Left renal pelvis (tissue), 4 donors: ENCODE measurements around the gene MAPK8. TPM values are rescaled to one million over a fixed set of nuclear protein-coding genes. Genes with fewer than 3 reads are reported as not detected.

Experiments used
- DNase-seq, 4 donors: peaks; one replicate each; pipeline ENCODE4 v3.0.0-alpha.2; 2013; ENCODE audit warnings: low read depth in 4 of 4, low spot score in 3 of 4
- polyA plus RNA-seq, 4 donors: library from polyadenylated mRNA; unstranded; fragments of 120-200 nt; gene quantifications; one replicate each; pipeline ENCODE4 v1.2.1, GENCODE V29; 2013; ENCODE audit not compliant: insufficient read length in 4 of 4

Gene MAPK8
- polyA plus RNA-seq, 4 donors = 61.3 to 85.0 (median 76.0) TPM

DNA sequence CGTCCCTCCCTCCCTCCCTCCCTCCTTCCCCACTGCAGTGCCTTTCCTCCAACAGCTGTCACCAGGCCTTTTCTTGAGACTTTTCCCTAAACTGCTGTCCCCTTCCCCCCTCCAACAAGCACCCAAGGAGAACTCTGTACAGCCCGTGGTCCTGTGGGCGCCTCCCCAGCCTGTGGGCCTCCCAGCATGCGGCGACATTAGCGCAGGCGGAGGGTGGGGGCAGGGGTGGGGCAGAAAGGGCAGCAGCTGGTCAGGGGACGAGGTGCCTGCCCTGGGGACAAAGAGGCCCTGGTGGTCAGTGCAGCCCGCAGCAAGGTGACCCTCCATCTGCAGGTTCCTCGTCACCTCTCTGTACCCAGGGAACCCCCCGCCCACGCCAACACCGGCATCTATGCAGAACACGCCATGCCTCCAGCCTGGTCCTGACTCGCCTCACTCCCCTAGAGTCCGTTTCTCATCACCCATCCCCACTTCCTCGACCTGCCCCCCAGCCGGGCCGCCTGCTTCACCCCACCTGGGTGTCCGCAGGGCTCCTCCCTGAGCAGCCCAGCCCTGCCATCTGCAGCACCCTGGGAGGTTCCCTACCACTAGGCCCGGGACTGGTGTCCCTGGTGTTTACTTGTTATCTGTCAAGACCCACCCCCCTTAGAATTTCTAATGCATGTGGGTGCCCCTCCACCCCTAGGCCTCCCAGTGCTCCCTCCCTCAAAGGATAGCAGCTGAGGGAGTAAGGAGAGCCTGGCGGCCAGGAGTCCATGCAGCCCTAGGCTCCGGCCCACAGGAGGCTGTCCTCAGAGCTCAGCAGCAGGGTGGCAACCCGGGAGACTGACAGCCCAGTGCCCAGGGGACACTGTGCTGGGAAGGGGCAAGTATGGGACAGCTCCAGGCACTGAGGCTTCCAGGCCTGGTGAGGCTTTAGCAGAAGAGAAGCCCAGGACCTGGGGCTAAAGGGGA is 150.6 kb downstream of the MAPK8 start:
- DNase-seq = no peak

DNA sequence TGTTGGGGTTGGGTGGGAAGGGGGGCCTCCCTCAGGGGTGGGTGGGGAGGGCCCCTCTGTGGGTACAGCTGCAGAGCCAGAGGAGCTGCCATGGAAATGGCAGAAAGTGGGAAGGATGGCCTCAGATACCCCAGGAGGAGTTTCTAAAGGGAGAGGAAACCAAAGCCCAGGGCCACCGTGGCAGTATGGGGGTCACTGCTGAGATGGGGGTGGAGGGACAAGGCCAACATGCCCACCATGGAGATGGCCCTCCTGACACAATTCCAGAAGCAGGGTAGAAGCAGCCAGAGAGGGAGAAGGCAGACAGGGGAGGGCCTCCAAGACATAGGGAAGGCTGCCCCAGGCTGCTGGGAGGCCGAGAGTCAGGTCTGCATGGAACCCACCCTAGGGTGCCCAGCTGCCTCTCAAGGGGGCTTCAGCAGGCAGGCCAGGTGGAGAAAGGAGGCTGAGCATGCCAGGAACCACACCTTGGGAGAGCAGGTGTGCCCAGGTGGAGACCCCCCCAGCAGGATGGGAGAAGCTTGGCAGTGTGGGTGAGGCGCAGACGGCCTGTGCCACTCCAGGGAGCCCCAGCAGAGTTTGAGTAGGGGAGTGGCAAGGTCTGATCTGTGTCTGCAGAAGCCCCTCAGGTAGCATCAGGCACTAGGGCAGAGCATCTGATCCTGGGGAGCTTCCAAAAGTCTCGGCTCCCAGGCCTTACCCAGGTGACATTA is 151.6 kb downstream of the MAPK8 start:
- no peak for DNase-seq

DNA sequence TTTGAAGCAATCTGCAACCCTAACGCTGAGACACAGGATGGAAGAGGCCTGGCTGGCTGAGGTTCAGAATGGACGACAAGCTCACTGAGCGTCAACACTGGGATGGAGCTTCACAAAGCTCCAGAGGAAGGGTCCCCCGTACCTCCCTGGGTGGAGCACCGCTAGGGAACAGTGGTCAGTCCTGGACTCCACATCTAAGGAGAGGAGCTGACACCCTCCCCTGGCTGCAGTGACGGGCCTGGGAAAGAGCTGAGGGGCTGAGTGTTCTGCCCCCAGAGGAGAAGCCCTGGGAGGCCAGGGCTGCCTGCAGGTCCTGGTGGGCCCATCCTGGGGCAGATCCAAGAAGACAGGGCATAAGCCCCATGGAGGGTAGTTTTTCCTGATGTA is 152.2 kb downstream of the MAPK8 start:
- no peak for DNase-seq

DNA sequence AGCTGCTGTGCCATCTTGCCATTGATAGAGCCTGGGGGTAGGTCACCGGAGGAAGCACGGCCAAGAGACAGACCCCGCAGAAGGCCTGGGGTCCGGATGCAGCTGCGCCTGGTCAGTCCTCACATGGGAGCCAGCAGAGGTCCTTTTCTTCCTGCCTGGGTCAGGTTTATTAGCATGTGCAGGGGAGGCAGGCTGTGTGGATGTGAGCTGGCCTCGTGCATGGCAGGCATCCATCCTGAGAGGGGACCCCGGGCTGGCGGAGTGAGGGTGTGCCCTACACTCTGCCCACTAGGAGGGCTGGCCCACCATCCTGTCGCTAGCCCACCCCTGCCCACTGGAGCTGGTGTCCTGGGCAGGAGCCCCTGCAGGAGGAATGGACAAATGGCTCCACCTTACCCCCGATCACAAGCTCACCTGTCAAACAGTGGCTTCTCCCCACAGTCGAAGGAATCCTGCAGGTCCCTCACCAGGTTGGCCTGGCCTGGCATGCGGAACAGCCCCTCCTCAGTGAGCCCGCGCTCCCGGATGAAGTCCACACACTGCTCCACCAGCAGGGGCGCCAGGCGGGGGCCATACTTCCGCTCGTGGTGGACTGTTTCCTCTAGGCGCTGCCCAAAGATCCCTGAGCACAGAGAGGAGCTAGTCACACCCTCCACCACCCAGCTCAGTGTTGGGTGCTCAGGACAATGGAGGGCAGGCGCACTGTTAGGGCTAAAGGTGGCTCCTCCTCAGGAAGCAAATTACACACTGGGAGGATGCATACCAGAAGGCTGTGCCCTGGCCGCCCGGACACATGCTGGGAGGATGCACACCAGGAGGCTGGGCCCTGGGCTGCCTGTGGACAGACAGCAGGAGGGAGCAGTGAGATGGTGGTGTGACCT is 153.0 kb downstream of the MAPK8 start:
- DNase-seq = no peak

DNA sequence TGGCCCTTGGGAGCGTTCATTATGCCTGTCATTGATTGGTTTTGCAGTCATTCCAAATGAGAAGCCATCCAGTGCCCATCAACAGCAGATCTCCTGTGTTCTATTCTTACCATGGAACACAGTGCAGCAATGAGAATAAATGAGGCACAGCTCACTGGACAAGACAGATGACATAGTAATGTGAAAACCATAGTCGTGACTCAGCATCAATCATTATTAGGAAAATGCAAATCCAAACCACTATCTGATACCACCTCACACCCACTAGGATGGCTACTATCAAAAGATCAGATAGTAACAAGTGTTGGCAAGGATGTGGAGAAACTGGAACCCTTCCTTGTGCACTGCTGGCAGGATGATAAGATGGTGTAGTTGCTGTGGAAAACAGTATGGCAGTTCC is 153.7 kb downstream of the MAPK8 start:
- DNase-seq = no peak

DNA sequence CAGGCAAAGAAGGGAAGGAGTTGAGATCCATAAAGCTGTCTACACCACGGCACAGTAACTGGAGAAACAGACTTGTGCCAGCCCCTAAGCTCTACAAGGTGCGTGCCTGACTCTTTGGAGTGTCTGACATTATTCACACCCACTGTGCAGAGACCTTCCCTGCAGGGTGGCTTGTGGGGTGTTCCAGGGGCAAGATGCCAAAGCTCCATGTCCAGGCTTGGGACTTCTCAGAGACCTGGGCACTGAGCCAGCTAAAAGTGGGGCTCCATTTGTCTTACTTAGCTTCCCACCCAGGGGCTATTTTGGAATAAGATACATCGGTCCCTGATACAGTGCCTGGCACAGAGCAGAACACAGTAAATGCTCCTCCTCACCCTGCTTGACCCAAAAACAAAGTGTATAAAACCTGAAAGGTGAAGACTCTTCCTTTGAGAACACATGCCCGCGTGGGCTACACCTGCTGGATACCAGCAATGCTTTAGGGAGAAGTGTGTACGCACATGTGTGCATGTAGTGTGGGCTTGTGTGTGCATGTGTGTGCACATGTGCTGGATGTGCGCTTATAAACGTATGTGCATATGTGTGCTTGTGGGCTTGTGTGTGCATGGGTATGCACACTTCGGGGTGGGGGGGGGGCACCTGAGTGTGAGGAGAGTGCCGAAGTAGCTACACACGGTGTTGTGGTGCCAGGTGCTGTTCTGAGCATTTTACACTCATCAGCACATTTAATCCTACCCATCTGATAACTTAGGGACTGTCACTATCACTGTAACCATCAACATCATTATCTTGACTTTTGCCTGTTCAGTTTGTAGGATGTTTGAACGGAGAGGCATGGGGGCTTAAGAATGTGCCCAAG is 155.4 kb downstream of the MAPK8 start:
- no peak for DNase-seq

DNA sequence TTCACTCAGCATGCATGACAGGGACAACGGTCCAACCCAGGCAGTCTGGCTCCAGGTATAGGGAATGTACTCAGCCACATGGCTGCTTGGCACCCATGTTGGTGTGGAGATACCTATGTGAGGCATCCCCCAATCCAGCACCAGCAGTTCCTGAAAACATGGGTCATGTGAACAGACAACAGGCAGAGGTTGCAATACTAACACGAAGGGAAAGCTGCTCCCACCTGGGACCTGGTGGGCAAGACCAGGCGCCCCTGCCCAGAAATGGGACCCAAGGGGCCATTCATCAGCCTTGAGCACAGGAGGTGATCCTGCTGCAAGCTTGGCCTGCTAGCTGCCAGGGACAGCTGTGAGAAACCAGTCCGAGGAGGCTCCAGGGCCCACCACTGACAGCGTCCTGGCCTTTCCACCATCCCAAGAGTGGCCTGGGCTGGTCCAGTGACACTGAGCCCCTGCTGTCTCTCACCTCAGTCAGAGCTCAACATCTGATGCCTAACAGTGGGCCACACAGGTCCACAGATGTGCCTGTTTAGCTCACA is 156.1 kb downstream of the MAPK8 start:
- no peak for DNase-seq

DNA sequence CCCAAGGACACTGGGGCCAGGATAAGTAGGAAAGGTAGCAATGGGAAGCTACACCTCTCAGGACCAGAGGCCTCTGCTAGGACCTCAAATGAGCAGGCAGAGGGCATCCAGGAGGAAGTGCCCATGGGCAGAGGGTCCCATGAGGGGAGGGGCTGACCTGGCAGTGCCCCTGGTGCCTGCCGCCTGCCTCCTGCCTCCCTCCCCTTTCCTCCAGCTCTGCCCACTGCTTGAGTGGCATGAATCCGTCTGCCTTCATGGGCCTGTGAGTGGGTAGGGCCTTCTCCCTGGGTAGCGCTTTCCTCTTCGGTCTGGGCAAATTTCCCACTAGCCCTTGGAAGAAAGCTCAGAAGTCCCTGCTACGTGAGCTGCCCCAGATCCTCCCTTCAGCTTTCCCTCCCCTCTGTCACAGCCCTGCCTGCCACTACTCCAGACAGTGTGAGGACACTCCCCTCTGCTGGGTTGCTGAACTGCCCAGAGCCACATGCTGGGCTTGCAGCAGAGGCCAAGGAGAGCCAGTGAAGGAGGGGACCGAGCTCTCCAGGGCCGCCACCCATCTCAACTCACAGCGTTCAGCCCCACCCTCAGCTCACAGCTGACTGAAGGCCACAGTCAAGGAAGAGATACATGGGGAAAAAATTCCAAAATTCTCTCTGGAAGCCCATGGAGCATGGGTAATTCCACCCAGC is 157.0 kb downstream of the MAPK8 start:
- DNase-seq = no peak

DNA sequence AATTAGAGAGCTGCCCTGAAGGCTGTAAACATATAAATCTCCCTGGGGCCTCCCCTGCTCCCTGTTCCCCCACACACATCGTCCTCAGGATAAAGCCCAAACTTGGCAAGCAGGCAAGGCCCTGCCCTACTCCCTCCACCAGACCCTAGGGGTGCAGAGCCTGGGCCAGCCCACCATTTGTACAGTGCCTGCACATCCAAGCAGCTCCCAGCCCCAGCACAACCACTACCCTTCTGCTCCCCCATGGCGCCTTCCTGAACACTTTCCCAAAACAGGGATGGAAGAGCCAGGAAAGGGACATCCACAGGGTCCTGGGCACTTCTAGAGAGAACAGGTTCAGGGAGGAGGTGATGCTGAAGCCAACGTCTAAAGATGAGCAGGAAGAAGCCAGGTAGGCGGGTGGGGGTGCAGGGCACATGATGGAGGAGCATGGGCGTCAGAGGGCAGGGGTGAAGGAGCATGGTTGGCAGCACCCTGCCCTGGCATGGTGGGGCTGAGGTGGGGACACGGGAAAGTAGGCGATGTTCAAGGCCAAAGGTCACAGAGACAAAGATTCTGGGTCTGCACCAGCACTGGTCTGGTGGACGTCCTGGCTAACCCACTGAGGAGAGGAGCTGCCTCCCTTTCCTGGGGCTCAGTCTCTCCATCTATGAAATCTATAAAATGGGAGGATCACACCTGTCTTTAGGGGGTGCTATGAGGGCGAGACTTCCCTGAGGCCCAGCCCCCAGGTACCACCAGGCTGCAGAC is 157.8 kb downstream of the MAPK8 start:
- no peak for DNase-seq

DNA sequence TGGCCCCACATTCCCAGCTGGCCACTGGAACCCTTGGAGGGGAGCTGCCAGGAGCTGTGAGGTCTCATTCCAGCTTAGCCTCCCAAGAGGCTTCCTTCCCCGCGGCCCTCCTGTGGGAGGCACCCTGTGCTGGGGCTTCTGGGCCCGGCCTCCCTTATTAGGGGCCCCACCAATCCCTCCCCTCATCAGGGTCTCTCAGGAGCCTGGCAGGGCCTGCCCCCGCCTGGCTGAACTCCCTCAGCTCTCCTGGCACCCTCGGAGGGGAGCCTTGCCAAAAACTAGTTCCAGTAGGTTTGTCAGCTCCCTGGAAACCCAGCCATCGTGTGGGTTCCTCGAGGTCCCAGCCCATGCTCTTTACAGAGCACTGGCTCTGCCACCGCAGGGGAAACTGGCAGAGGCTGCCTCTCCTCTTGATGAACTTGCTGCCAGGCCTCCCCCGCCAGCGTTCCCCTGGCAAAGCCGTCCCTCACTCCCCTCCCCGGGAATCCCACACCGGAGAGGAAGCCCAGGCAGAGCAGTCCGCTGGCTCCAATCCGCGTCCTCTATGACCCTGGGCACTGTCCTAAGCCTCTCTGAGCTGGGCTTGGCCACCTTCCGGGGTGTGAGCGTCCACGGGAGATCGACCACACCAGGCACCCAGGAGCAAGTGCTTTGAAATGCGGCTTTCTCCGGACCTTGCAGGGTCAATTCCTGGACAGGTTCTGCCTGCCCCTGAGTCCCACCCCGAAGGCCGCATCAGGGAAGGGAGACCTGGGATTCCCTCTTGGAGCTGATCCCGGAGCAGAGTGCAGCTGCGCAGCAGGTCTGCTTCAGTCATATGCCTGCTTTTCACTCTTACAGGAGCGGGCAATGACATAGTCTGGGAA is 158.6 kb downstream of the MAPK8 start:
- DNase-seq = no peak

DNA sequence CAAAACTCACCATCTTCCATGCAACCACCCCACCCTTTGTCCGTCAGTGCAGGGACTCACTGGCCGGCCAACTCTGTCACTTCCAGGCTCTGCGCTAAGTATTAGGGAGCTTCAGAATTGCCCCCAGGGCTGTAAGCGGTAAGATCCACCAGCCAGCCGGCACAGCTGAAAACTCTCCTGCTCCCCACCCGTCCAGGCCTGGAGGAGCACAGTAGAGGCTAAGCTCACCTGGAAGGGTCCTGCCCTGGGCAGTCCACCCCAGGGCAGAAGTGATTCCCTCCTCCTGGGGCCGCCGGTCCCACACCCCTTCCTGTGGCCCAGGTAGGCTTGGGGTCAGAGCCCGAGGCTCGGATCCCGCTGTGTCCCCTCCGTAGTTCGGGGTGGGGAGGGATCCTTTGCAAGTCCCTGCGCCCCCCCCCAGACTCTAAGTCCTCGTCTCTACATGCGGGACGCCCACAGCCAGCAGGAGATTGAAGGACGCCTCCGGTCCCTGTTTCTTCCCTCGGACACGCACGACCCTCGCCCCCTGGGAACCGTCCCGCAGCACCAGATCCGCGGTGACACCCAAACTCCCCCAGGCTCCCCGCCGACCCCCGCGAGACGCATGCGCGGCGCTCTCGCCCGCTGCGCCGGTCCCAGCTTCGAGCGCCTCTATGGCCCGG is 159.5 kb downstream of the MAPK8 start:
- no peak for DNase-seq

DNA sequence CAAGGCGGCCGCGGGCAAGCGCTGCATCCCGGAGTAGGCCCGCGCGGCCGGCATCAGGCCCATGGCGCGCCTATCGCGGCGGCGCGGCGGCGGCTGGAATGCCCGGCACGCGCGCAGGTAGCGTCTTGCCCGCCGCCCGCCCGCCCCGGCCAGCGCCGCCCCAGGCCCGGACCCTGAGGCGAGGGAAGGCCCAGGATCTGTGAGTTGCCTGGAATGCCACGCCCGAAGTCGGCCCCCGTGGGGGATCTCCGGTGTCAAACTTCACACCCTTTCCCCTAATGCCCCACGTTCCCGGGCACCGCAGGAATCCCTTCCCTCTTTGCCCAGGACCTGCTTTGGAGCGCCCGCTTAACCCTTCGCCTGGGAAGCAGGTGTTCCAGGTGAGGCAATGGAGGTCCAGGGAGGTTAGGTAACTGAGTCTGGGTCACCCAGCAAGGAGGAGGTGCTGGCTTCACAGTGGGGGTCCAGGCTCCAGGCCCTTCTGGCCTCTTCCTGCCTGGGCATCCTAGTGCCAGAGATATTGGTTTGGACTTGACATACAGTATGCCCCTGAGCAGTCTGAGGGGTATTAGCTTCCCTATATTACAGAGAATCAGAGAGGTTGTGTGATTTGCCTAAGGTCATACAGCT is 160.2 kb downstream of the MAPK8 start:
- DNase-seq = no peak

DNA sequence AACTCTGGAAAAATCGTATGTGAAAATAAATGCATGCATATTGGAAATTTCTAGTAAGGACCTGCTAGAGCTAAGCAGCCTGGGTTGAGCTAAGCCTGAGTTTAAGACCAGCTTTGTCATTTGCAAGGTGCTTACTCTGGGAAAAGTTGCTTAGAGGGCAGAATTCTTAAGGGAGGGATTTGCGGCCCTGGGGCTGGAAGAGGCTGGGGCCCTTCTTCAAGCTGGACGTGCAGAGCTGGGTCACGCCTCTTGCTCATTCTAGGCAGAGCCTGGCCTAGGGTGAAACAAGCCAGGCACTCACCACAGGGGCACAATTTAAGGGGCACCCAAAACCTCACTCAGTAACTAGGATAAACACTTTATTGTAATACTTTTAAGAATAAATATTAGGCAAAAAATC is 161.2 kb downstream of the MAPK8 start:
- DNase-seq = no peak

DNA sequence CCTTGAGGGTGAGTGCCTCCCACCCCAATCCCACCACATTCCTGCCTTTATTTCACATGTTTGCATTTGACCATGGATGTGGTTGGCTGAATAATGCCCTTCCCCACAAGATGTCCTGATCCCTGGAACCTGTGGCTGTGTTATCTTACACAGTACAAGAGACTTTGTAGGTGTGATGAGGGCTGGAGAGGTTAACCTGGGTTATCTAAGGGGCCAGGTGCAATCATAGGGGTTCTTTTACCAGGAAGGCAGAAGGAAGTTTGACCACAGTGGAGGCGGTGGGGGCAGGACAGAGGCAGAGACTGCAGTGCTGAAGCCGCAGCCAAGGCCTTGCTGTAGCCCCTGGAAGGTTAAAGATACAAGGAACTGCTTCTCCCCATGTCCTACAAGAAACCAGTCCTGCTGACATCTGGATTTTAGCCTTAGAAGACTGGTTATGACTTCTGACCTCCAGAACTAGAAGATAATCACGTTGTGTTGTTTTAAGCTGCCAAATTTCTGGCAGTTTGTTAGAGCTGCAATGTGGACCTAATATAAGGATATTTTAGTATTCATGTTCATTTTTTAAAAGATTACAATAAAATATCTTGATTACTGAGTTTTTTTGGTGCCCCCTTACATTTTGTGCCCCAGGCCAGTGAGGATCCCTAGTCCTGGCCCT is 161.8 kb downstream of the MAPK8 start:
- DNase-seq = no peak

DNA sequence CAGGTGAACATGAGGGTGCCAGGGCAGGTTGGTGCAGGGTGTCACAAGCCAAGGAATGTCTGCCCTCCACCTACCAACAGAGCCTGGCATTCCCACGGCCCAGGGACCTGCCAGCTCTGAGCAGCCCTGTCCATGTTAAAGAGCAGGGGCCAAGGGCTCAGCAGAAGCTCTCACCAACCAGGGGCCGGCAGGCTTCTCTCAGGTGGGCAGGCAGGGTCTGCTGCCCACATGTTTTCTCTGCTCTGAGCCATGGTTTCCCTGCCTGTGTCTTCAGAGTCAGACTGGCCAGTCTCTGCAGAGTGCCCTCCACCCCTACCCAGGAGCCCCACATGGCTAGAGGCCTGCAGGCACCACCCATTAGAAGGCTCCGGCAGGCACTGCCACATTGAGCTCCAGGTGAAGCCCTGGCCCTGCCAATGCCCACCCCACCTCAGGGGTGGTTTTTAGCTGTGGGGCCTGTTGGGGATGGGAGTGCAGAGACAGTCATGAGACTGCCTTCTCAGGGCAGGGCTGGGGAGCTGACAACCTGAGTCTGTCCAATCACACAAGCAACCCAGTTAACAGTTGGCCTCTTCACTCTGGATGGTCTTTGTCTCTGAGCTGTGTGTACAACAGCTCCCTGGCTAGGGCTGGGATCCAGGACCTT is 162.5 kb downstream of the MAPK8 start:
- DNase-seq = no peak
